ENCODE data around the gene CALN1.
A peak's percentile ranks its signal among the peaks of the same experiment; 100 is the strongest.
"Not testable (repeated sequence)": the region's sequence is repeated elsewhere in the genome, so short reads cannot be mapped to it uniquely, and the experiment has no call there.

Gene CALN1

DNA sequence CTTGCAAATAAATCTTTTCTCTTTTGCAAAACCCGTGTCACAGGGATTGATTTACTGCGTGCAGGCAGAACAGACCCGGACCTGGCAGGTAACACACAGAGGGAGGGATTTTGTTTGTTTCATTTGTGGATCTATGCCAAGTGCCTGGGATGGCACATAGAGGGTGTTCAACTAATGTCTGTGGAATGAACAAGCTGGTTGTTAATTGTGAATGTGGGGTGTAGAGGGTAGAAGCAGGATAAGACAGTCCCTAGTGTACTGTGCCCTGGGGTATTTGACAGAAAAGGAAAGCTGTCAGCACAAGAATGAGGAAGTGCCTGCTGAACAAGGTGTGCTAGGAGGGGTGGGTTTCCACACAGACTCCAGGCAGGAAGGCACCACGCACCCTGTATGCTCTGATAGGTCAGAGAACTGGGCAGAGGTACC, 331.8 kb downstream of the CALN1 start:
- no peak for FAIRE-seq

DNA sequence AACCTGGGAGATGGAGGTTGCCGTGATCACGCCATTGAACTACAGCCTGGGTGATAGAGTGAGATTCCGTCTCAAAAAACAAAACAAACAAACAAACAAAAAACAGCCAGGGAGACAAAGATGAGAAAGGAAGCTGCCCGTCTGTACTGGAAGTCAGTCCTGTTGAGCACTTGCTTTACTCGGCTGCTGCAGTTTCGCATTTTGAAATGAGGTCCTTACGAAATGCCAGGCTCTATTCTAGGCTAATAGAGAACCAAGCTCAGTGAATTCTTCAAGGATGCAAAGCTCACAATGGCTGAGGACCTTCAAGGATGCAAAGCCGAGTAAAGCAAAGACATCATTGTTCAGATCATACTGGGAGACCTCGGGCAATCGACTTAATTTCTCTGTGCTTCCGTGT, 333.3 kb downstream of the CALN1 start:
- no peak for FAIRE-seq

DNA sequence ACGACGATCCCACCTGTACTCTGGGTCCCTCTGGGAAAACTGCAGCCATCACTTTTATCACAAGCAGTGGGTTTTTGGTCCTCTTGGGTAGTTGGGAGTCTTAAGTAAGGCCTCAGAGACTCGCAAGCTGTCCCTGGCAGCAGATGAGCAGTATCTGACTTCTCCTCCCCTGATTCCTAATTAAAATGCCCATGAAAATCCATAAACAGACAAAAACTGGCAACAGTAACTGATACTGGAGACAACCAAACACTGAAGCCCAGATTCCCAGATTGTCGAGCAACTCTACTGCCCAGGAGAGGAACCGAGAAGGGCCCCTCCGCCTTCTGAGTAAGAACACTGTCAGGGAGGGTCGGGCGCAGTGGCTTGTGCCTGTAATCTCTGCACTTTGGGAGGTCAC, 333.8 kb downstream of the CALN1 start:
- FAIRE-seq = no peak

DNA sequence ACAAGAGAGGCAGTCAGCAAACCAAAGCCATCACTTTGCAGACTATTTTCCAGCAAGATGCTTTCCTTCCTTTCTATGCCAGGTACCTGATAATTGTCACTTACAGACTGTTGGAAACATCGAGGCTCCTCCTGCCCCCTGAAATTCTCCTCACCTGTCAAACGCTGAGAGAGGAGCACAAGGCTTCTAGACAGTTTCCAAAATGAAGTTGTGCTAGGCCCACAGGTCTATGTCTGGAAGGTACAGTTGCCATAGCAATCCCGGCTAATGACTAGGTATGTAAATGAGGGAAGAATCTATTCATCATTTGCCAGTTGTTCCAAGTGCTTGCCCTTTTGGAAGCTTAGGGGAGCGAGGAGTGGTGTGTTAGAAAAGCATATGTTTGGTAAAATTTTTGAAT, 334.4 kb downstream of the CALN1 start:
- no peak for FAIRE-seq

DNA sequence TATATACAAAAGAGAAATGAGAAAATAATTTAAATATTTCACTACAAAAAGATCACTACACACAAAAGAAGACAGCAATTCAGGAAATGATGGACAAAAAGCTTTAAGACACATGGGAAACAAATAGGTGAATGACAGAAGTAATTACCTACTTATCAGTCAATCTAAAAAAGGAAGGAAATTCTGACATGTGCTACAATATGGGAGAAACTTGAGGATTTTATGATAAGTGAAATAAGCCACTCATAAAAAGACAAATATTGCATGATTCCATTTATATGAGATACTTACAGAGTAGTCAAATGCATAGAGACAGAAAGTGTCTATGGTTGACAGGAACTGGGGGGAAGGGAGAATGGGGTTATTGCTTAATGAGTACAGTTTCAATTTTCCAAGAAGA, 339.2 kb downstream of the CALN1 start:
- FAIRE-seq = no peak

DNA sequence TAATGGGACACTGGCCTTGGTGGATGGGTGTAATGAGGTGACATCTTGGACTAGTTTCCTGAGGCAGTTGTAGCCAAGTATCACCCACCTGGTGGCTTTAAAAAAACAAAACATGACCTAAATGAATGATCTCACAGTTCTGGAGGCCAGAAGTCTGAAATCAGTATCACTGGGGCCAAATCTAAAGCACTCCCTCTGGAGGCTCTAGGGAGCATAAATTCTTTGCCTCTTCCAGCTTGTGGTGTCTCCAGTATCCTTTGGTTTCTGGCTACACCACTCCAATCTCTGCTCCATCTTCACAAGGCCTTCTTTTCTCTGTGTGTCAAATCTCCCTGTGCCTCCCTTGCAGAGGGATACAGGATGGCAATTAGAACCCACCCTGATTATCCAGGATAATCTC, 342.9 kb downstream of the CALN1 start:
- FAIRE-seq = no peak

DNA sequence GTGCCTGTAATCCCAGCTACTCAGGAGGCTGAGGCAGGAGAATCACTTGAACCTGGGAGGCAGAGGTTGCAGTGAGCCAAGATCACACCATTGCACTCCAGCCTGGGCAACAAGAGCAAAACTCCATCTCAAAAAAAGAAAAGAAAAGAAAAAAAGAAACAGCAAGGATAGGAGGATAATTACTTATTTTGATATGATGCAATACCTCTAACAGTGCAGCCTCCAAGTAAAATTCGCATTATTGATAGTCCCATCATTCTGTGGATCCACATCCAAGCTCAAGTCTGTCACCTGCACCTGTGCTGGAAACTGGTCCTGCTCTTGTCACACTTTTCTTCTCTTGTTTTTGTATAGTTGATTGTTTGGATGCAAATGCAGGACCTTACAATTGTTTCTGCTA, 346.4 kb downstream of the CALN1 start:
- not testable (repeated sequence) for FAIRE-seq

DNA sequence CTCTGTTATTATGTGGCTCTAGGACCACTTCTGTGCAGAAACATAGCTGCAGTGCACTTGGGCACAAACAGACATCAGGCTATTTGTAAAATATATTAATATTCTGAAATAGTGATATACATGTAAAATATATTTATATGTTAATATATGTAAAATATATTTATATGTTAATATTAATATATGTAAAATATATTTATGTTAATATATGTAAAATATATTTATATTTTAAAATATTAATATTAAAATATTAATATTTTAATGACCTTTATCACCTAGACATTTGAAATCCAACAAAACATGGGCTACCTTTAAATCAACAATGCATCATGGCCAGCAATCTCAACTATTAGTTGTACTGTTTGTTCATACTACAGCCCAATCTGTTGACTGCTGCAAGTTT, 347.2 kb downstream of the CALN1 start:
- peak; percentile 37 for FAIRE-seq

- FAIRE-seq = no peak
Measured at GRCh38 chr7:72063330-72063729, 348.8 kb downstream of the CALN1 start.

DNA sequence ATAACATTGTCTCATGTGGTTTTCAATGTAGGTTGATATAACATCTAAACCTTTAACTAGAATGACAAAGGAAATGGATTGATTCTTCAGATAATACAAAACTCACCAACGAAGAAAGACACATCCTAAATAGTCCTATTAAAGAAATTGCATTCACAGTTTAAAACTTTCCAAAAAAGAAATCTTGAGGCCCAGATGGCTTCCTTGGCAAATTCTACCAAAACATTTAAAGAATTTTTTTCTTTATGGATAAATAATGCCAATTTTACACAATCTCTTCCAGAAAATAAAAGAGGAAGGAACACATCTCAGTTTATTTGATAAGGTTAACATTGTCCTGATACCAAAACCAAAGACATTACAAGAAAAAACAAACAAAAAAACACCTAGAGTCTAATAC, 349.5 kb downstream of the CALN1 start:
- FAIRE-seq = no peak

- FAIRE-seq = no peak
Measured at GRCh38 chr7:72059925-72060324, 352.2 kb downstream of the CALN1 start.

DNA sequence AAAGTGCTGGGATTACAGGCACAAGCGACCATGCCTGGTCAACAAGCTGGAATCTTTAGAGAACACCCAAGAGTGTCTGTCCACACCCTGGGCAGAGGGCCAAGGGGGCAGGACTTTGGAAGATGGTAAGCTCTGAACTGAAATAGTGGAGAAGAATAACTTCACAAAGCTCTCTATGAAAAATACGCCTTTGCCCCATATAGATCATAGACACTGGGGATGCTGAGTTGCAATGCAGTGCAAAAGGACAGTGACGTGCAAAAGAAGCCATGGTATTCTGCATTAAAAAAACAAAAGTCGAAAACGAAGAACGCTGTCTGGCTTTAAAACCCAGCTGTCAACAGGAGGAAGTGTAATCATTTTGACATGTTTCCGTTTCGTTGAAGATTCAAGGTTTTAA, 353.6 kb downstream of the CALN1 start:
- no peak for FAIRE-seq

- FAIRE-seq = no peak
Measured at GRCh38 chr7:72057796-72058195, 354.3 kb downstream of the CALN1 start.

GRCh38 chr7:72057231-72057630, 354.9 kb downstream of the CALN1 start:
- FAIRE-seq = no peak

DNA sequence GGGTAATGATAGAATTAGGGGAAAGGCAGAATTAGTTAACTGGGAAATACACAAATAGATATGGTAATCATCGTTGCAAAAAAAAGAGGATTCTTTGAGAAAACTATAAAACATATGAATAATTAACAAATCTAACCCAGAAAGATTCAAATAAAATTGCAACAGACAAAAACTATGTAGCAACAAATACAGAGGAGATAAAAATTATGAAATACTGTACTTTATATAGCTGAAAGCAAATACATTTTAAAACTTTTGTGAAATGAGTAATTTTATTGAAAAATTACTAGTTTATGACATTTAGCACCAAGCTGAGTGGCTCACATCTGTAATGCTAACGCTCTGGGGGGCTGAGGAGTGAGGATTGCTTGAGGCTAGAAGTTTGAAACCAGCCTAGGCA, 356.7 kb downstream of the CALN1 start:
- peak; percentile 32 for FAIRE-seq

- FAIRE-seq = no peak
Measured at GRCh38 chr7:72053292-72053691, 358.8 kb downstream of the CALN1 start.

GRCh38 chr7:72048420-72048819, 363.7 kb downstream of the CALN1 start:
- FAIRE-seq = no peak

DNA sequence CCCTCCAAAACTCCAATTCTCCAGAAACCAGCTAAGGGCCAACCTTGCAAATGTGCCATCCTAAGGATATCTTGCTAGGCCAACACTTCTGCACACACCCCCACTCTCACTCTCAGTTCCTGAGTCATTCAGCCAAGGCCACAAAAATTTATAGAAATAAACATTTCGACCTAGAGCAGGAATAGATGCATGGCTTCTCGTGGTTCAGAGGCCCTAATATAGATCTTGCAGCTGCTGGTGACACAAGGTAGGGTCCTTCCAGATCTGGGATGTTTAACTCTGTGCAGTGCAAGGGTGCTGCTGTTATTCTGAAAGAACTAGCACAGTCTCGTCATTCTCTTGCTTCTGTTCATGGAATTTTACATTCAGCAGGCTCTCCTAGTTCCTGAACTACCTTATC, 369.3 kb downstream of the CALN1 start:
- no peak for FAIRE-seq

GRCh38 chr7:72040641-72041040, 371.5 kb downstream of the CALN1 start:
- no peak for FAIRE-seq

GRCh38 chr7:72039460-72039859, 372.7 kb downstream of the CALN1 start:
- FAIRE-seq = no peak

DNA sequence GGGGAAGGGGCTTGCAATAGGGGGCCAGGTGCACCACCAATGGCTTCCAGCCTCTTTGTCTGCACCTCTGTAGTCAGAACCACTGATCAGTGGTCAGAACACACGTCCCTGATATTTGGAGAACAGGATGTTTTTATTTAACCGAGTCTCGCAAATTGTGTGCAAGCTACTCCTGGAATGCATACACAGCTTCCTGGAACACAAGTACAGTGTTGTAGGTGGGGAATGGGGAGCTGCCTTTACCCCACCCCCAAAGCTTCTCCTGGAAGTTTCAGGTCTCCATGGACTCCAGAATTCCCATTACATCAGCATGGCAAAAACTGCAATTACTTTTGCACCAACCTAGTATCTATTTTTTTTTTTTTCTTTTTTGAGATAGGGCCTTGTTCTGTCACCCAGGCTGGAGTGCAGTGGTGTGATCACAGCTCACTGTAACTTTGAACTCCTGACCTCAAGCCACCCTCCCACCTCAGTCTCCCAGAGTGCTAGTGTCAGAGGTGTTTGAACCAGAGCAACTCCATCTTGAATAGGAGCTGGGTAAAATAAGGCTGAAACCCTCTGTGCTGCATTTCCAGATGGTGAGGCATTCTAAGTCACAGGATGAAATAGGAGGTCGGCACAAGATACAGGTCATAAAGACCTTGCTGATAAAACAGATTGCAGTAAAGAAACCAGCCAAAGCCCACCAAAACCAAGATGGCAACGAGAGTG, 374.0 kb downstream of the CALN1 start:
- FAIRE-seq = no peak

DNA sequence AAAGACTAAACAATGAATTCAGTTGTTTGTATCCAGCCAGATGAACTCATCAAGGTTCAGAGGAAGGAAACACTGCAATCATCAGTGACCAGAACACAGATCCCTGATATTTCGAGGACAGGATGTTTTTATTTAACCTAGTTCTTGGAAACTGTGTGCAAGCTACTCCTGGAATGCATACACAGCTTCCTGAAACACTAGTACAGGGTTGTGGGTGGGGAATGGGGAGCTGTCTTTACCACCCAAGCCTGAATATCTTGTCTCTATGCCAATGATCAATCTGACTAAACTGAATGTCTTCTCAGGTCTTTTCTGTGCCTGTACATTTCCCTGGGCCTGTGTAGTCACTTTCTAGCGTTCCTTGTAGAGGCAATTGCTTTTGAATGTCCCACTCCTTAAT, 374.6 kb downstream of the CALN1 start:
- no peak for FAIRE-seq

DNA sequence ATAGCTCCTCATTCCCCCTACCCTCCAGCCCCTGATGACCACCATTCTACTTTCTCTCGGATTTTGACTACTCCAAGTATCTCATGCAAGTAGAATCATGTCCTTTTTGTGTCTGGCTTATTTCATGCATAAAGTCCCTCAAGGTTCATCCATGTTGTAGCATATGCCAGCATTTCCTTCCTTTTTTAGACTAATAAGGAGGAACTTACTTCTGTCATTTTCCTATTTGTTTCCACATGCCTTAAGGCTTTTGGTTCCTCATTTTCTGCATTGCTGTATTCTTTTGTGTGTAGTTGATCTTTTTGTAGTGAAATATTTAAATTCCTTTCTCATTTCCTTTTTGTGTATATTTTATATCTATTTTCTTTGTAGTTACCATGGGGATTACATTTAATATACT, 376.9 kb downstream of the CALN1 start:
- FAIRE-seq = no peak

GRCh38 chr7:72032934-72033333, 379.2 kb downstream of the CALN1 start:
- no peak for FAIRE-seq

DNA sequence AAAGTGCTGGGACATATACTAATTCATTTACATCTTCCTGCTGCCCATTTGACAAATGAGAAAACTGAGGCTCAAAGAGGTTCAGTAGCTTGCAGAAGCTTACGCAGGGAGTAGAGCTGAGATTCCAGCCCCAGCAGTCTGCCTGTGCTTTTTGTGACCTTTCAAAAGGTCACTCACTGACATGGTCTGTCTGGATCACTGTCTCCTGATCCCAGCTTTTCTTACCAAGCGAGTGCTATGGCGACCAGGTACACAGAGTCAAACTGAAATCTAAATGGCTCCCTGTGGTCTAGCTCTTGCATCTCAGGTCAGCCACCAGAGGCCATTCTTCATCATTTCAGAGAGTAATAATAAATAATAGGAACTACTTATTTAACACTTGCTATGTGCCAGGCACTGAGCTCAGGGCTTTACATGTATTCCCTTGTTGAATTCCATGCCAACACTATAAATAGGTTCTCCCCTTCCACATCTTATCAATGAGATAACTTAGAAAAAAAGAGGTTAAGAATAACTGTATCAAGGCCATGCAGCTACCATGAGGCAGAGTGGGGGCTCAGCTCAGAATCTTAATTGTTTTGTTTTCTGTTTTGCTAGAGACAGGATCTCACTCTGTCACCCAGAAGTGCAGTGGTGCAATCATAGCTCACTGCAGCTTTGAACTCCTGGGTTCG, 381.0 kb downstream of the CALN1 start:
- FAIRE-seq = no peak

All from A204.1 (cell line).